HG02870 (cell line): ENCODE results near the gene EXOC3L1.

Experiments
- ATAC-seq: cut with Tn5 transposase; IDR thresholded peaks from one replicate; pipeline ENCODE4 v1.9.1; 2021; ENCODE audit warnings: mild to moderate bottlenecking, moderate library complexity; ENCODE audit not compliant: unreplicated experiment

Gene EXOC3L1

GRCh38 chr16:67165121-67166078, 24.5 kb downstream of the EXOC3L1 start:
- ATAC-seq = no peak

- ATAC-seq = no peak
Observed at GRCh38 chr16:67164599-67165061, 25.3 kb downstream of the EXOC3L1 start, which contains the start of gene HSF4. Gene HSF4 (plus strand): TSS chr16:67164745. CDS start chr16:67164812, 67 bp downstream.

GRCh38 chr16:67163999-67164558, 25.9 kb downstream of the EXOC3L1 start:
- no peak for ATAC-seq

- no peak for ATAC-seq
Observed at GRCh38 chr16:67163164-67163998, 26.6 kb downstream of the EXOC3L1 start.

GRCh38 chr16:67162506-67163163, 27.3 kb downstream of the EXOC3L1 start:
- ATAC-seq = no peak

- no peak for ATAC-seq
Observed at GRCh38 chr16:67161595-67162058, 28.3 kb downstream of the EXOC3L1 start.

- peak; percentile 44 for ATAC-seq
Observed at GRCh38 chr16:67158637-67159600, 31.0 kb downstream of the EXOC3L1 start.

GRCh38 chr16:67157892-67158635, 31.9 kb downstream of the EXOC3L1 start:
- ATAC-seq = no peak

- no peak for ATAC-seq
Observed at GRCh38 chr16:67157106-67157748, 32.7 kb downstream of the EXOC3L1 start.

GRCh38 chr16:67156143-67156844, 33.6 kb downstream of the EXOC3L1 start:
- ATAC-seq = no peak

- ATAC-seq = no peak
Observed at GRCh38 chr16:67155295-67156142, 34.4 kb downstream of the EXOC3L1 start.

GRCh38 chr16:67154578-67155294, 35.2 kb downstream of the EXOC3L1 start:
- ATAC-seq = no peak

- no peak for ATAC-seq
Observed at GRCh38 chr16:67151431-67152097, 38.4 kb downstream of the EXOC3L1 start.

GRCh38 chr16:67150833-67151396, 39.0 kb downstream of the EXOC3L1 start, which contains the start of gene B3GNT9:
Gene B3GNT9 (minus strand): TSS chr16:67150998. CDS start chr16:67150485, 513 bp downstream.
- ATAC-seq = peak; percentile 61
